Posterior vena cava (tissue), 2 donors: ENCODE data around the gene UBB. TPM values are rescaled to one million over a fixed set of nuclear protein-coding genes. Genes with fewer than 3 reads are reported as not detected.

Experiments used
- DNase-seq: peaks from one replicate; pipeline ENCODE4 v3.0.0-alpha.2; 2020; ENCODE audit warnings: low spot score
- intact Hi-C, 2 donors: fragments of 100-400 bp; cut with DNase I; formaldehyde crosslinking; loops; one replicate each; pipeline versions ENCODE4 v1.14.1 to v1.14.2; 2022 to 2023
- total RNA-seq, 2 donors: library from RNA; stranded (reverse); fragmentation: NEBNext Ultra II Directional; extraction: Animal tissue kit (Norgen Biotek cat#: 25700); gene quantifications; one replicate each; pipeline ENCODE4 v1.2.1, GENCODE V29; 2021
- donor health status: DM: yes; HTN: yes; CAD: no.
- donor health status: DM: yes; HTN: yes; CAD: no.

The UBB gene
- total RNA-seq, 2 donors from 2014 or later: 581 to 633 TPM

GRCh38 chr17:16430650-16431049, 49.8 kb downstream of the UBB start:
- intact Hi-C loops: loop anchor here in 1 of 2 donors (10.0 kb wide), 1 partner anchor 46 kb away; the partner anchor contains the start of gene UBB
- DNase-seq: no peak

- DNase-seq: no peak
- intact Hi-C loops: loop anchor here in 1 of 2 donors (10.0 kb wide), 1 partner anchor 47 kb away; the partner anchor contains the start of gene UBB
Measured at GRCh38 chr17:16432017-16432416, 51.1 kb downstream of the UBB start.

Other genes with a start within 250 kb of the UBB start
- gene NCOR1, start 165.6 kb upstream of the UBB start, total RNA-seq: 100 to 1,000 TPM in 1 of 2 donors, 10 to 100 TPM in 1; 97.0 to 108 TPM
- gene PIGL, start 163.9 kb upstream of the UBB start, total RNA-seq: 10 to 100 TPM; 26.2 to 27.0 TPM
- gene CENPV, start 27.6 kb upstream of the UBB start, total RNA-seq: 10 to 100 TPM; 15.8 to 25.9 TPM
- gene TRPV2, start 34.5 kb downstream of the UBB start, total RNA-seq: 10 to 100 TPM; 35.7 to 40.8 TPM
- 1 to 10 TPM; 2.3 to 3.0 TPM for gene LRRC75A, start 111.1 kb downstream of the UBB start, total RNA-seq
- gene ZNF287, start 188.1 kb downstream of the UBB start, total RNA-seq: 1 to 10 TPM; 5.1 to 6.1 TPM